PC-9 (cell line): Measurements from ENCODE around the gene XXYLT1.

Experiments
- EZH2 ChIP-seq: fragments of 200-600 bp; sonication (generic); IDR thresholded peaks from 2 replicates; pipeline ENCODE4 v1.8.0; 2017; ENCODE audit warnings: antibody characterized with exemption, low read depth
- TF ChIP-seq, protein P1 (sequence below): fragments of 200-600 bp; sonication (generic); conservative IDR thresholded peaks from 2 replicates; pipeline ENCODE4 v1.6.1; 2017; ENCODE audit warnings: mixed run types, antibody characterized with exemption, mild to moderate bottlenecking, moderate library complexity

DNA sequence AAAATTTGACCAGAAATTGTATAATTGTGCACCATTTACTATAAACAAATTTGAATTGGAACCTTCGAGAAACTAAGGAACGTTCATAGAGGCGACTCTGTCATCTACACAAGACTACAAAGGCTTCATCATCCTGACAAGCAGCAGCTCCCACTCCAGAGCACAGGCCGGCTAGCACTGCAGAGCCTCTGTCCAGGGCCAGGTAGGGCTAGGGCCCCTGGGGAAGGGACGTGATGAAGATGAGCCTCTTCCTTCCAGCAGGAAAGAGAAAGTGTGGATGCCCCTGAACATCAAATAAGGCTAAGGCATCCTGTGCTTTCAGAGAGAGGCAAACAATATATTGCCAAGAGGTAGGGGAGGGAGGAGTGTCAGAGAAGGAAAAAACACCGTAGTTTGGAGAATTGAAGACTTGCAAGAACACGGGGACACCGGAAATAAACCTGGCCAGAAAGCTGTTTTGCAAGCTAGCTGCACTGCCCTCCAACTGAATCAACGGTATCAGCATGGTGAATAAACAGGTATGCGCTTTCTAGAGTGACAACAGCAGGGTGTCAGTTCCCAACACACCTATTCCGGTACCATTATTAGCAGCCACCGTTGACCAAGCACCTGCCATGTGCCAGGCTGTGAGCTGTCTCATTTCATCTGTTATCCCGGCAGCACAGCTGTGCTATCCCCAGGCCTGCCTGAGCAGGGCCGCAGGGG is 12.4 kb downstream of the XXYLT1 start:
- TF ChIP-seq, protein P1, sequence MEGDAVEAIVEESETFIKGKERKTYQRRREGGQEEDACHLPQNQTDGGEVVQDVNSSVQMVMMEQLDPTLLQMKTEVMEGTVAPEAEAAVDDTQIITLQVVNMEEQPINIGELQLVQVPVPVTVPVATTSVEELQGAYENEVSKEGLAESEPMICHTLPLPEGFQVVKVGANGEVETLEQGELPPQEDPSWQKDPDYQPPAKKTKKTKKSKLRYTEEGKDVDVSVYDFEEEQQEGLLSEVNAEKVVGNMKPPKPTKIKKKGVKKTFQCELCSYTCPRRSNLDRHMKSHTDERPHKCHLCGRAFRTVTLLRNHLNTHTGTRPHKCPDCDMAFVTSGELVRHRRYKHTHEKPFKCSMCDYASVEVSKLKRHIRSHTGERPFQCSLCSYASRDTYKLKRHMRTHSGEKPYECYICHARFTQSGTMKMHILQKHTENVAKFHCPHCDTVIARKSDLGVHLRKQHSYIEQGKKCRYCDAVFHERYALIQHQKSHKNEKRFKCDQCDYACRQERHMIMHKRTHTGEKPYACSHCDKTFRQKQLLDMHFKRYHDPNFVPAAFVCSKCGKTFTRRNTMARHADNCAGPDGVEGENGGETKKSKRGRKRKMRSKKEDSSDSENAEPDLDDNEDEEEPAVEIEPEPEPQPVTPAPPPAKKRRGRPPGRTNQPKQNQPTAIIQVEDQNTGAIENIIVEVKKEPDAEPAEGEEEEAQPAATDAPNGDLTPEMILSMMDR, result no peak
- TF ChIP-seq EZH2, result no peak
